GM23338 (cell line): Measurements from ENCODE around the gene CYFIP1.

Experiments used
- EZH2 ChIP-seq: fragments of 200-600 bp; sonication (generic); IDR thresholded peaks from one replicate; pipeline ENCODE4 v1.8.0; 2017; ENCODE audit warnings: antibody characterized with exemption, mild to moderate bottlenecking, low read depth; ENCODE audit not compliant: unreplicated experiment
- NANOG ChIP-seq: IDR thresholded peaks from 2 replicates; pipeline ENCODE4 v1.6.1; 2016; ENCODE audit warnings: antibody characterized with exemption, borderline replicate concordance
- POLR2AphosphoS5 ChIP-seq: IDR thresholded peaks from 2 replicates; pipeline ENCODE4 v1.6.1; 2016; ENCODE audit warnings: antibody characterized with exemption, low read depth
- TF ChIP-seq, protein P1 (sequence below), 2 experiments: fragments of 200-600 bp in 1 of 2; sonication (generic) in 1 of 2; conservative IDR thresholded peaks; 2 replicates each; pipeline versions ENCODE4 v1.5.1 to v1.6.1; 2016 to 2017; ENCODE audit warnings: antibody characterized with exemption in 2 of 2, low read depth in 2 of 2, mild to moderate bottlenecking in 2 of 2, moderate library complexity in 1 of 2
- TF ChIP-seq, protein P2 (sequence below): IDR thresholded peaks from one replicate; pipeline ENCODE4 v1.6.1; 2018; ENCODE audit warnings: antibody characterized with exemption; ENCODE audit not compliant: unreplicated experiment

GRCh38 chr15:22918596-22919140, 61.5 kb downstream of the CYFIP1 start:
- TF ChIP-seq, protein P1, sequence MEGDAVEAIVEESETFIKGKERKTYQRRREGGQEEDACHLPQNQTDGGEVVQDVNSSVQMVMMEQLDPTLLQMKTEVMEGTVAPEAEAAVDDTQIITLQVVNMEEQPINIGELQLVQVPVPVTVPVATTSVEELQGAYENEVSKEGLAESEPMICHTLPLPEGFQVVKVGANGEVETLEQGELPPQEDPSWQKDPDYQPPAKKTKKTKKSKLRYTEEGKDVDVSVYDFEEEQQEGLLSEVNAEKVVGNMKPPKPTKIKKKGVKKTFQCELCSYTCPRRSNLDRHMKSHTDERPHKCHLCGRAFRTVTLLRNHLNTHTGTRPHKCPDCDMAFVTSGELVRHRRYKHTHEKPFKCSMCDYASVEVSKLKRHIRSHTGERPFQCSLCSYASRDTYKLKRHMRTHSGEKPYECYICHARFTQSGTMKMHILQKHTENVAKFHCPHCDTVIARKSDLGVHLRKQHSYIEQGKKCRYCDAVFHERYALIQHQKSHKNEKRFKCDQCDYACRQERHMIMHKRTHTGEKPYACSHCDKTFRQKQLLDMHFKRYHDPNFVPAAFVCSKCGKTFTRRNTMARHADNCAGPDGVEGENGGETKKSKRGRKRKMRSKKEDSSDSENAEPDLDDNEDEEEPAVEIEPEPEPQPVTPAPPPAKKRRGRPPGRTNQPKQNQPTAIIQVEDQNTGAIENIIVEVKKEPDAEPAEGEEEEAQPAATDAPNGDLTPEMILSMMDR (conservative IDR thresholded peaks at IDR 0.05; ENCODE audit: low read depth in 2 of 2), result no peak
- TF ChIP-seq EZH2 (no peak), POLR2AphosphoS5 (no peak), NANOG (no peak)
- TF ChIP-seq, protein P2, sequence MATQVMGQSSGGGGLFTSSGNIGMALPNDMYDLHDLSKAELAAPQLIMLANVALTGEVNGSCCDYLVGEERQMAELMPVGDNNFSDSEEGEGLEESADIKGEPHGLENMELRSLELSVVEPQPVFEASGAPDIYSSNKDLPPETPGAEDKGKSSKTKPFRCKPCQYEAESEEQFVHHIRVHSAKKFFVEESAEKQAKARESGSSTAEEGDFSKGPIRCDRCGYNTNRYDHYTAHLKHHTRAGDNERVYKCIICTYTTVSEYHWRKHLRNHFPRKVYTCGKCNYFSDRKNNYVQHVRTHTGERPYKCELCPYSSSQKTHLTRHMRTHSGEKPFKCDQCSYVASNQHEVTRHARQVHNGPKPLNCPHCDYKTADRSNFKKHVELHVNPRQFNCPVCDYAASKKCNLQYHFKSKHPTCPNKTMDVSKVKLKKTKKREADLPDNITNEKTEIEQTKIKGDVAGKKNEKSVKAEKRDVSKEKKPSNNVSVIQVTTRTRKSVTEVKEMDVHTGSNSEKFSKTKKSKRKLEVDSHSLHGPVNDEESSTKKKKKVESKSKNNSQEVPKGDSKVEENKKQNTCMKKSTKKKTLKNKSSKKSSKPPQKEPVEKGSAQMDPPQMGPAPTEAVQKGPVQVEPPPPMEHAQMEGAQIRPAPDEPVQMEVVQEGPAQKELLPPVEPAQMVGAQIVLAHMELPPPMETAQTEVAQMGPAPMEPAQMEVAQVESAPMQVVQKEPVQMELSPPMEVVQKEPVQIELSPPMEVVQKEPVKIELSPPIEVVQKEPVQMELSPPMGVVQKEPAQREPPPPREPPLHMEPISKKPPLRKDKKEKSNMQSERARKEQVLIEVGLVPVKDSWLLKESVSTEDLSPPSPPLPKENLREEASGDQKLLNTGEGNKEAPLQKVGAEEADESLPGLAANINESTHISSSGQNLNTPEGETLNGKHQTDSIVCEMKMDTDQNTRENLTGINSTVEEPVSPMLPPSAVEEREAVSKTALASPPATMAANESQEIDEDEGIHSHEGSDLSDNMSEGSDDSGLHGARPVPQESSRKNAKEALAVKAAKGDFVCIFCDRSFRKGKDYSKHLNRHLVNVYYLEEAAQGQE, result no peak
